Right ventricle myocardium inferior (tissue), 1 donor: ENCODE measurements around the gene NOTUM. TPM values are rescaled to one million over a fixed set of nuclear protein-coding genes. Genes with fewer than 3 reads are reported as not detected.

Source experiments
- ATAC-seq: fragments of 200-7000 bp; cut with Tn5 transposase; one replicate; pipeline ENCODE4 v1.9.1; 2020; ENCODE audit warnings: mild to moderate bottlenecking, moderate library complexity
- DNase-seq: peaks from one replicate; pipeline ENCODE4 v3.0.0; 2021; ENCODE audit errors: missing footprints
- intact Hi-C: fragments of 100-400 bp; cut with DNase I; formaldehyde crosslinking; loops from one replicate; pipeline ENCODE4 v1.11.0; 2022
- total RNA-seq: library from RNA; stranded (reverse); fragmentation: NEBNext Ultra II Directional; extraction: Animal tissue kit (Norgen Biotek cat#: 25700); gene quantifications from one replicate; pipeline ENCODE4 v1.2.1, GENCODE V29; 2021
- donor health status: DM: no; HTN: yes; CAD: no; lungs with severe emphysema.

Gene NOTUM
- total RNA-seq, 1 donor from 2014 or later = 0.89 TPM

GRCh38 chr17:81948635-81949378 lies 12.2 kb downstream of the NOTUM start:
- intact Hi-C loops = no loop called here
- DNase-seq (peak; percentile 31), ATAC-seq (peak; percentile 30)

GRCh38 chr17:81947189-81947588 lies 13.8 kb downstream of the NOTUM start, which contains the start of gene MYADML2:
MYADML2 (minus strand) TSS chr17:81947233; CDS start chr17:81941741, 5,492 bp downstream.
- DNase-seq (no peak), ATAC-seq (no peak)
- intact Hi-C loops = no loop called here

- ATAC-seq (no peak), DNase-seq (no peak)
- intact Hi-C loops = loop anchor here (5.0 kb wide), 1 partner anchor 123 kb away; no protein-coding TSS in a partner anchor
Measured at GRCh38 chr17:81944858-81945257, 16.1 kb downstream of the NOTUM start.

- intact Hi-C loops = loop anchor here (5.0 kb wide), 1 partner anchor 120 kb away; no protein-coding TSS in a partner anchor
- ATAC-seq = no peak
- no peak for DNase-seq
Measured at GRCh38 chr17:81942167-81942553, 18.8 kb downstream of the NOTUM start.

- ATAC-seq (peak; percentile 26), DNase-seq (peak; percentile 73)
- intact Hi-C loops = loop anchor here (5.0 kb wide), 1 partner anchor 119 kb away; no protein-coding TSS in a partner anchor
Measured at GRCh38 chr17:81941484-81942166, 19.4 kb downstream of the NOTUM start.

GRCh38 chr17:81940538-81941483 lies 20.2 kb downstream of the NOTUM start:
- intact Hi-C loops = loop anchor here (5.0 kb wide), 1 partner anchor 119 kb away; no protein-coding TSS in a partner anchor
- ATAC-seq = no peak
- DNase-seq = peak; percentile 61

GRCh38 chr17:81939881-81940385 lies 21.1 kb downstream of the NOTUM start:
- ATAC-seq = peak; percentile 57
- intact Hi-C loops = loop anchor here (5.0 kb wide), 1 partner anchor 118 kb away; no protein-coding TSS in a partner anchor
- DNase-seq = peak; percentile 83

GRCh38 chr17:81939218-81939617 lies 21.8 kb downstream of the NOTUM start:
- no peak for ATAC-seq

GRCh38 chr17:81935709-81936084 lies 25.3 kb downstream of the NOTUM start:
- intact Hi-C loops = no loop called here
- ATAC-seq = no peak
- peak; percentile 31 for DNase-seq

More at GRCh38 chr17:81939218-81939617, 21.8 kb downstream of the NOTUM start:
- DNase-seq = peak; percentile 28
- intact Hi-C loops = no loop called here

GRCh38 chr17:81934850-81935708 lies 25.9 kb downstream of the NOTUM start:
- DNase-seq (peak; percentile 67), ATAC-seq (no peak)
- intact Hi-C loops = no loop called here

GRCh38 chr17:81934098-81934757 lies 26.8 kb downstream of the NOTUM start:
- ATAC-seq (no peak), DNase-seq (peak; percentile 53)
- intact Hi-C loops = no loop called here

- no peak for ATAC-seq
- intact Hi-C loops = no loop called here
- peak; percentile 21 for DNase-seq
Measured at GRCh38 chr17:81933178-81933699, 27.7 kb downstream of the NOTUM start.

- DNase-seq = peak; percentile 47
- no peak for ATAC-seq
- intact Hi-C loops = no loop called here
Measured at GRCh38 chr17:81932333-81932983, 28.5 kb downstream of the NOTUM start.

- peak; percentile 43 for DNase-seq
- intact Hi-C loops = no loop called here
- no peak for ATAC-seq
Measured at GRCh38 chr17:81931557-81932332, 29.2 kb downstream of the NOTUM start.

- DNase-seq (no peak), ATAC-seq (no peak)
- intact Hi-C loops = no loop called here
Measured at GRCh38 chr17:81931189-81931556, 29.8 kb downstream of the NOTUM start.
